Type B pancreatic cell (in vitro differentiated cells): Measurements from ENCODE around the gene HAUS1. TPM values are rescaled to one million over a fixed set of nuclear protein-coding genes. Genes with fewer than 3 reads are reported as not detected.
"Not testable (repeated sequence)": the region's sequence is repeated elsewhere in the genome, so short reads cannot be mapped to it uniquely, and the experiment has no call there.

ENCODE experiments used
- DNase-seq: peaks from one replicate; pipeline ENCODE4 v3.0.0; 2021; ENCODE audit warnings: mixed read lengths; ENCODE audit not compliant: unreplicated experiment; ENCODE audit errors: extremely low spot score
- H3K27ac Mint-ChIP-seq: 2 replicates; pipeline ENCODE4 v1.8.0; 2021; ENCODE audit warnings: mild to moderate bottlenecking, mixed read lengths
- H3K27me3 Mint-ChIP-seq: 2 replicates; pipeline ENCODE4 v1.8.0; 2021; ENCODE audit warnings: mixed read lengths
- H3K36me3 Mint-ChIP-seq: 2 replicates; pipeline ENCODE4 v1.8.0; 2021; ENCODE audit warnings: mixed read lengths
- H3K4me1 Mint-ChIP-seq: one replicate; pipeline ENCODE4 v1.8.0; 2021; ENCODE audit warnings: mixed read lengths; ENCODE audit not compliant: unreplicated experiment
- H3K4me3 Mint-ChIP-seq: 2 replicates; pipeline ENCODE4 v1.8.0; 2021; ENCODE audit warnings: mild to moderate bottlenecking, mixed read lengths
- H3K9me3 Mint-ChIP-seq: 2 replicates; pipeline ENCODE4 v1.8.0; 2021; ENCODE audit warnings: mixed read lengths
- total RNA-seq: library from RNA; stranded (reverse); gene quantifications from 2 replicates; pipeline ENCODE4 v1.2.1, GENCODE V29; 2021; ENCODE audit warnings: low replicate concordance
- TF ChIP-seq, protein P1 (sequence below): fragments of 200-600 bp; sonication (generic); conservative IDR thresholded peaks from 2 replicates; pipeline ENCODE4 v1.5.0; 2021; ENCODE audit warnings: antibody characterized with exemption, mild to moderate bottlenecking

Gene HAUS1
- total RNA-seq, 1 donor from 2014 or later = 55.1 TPM

DNA sequence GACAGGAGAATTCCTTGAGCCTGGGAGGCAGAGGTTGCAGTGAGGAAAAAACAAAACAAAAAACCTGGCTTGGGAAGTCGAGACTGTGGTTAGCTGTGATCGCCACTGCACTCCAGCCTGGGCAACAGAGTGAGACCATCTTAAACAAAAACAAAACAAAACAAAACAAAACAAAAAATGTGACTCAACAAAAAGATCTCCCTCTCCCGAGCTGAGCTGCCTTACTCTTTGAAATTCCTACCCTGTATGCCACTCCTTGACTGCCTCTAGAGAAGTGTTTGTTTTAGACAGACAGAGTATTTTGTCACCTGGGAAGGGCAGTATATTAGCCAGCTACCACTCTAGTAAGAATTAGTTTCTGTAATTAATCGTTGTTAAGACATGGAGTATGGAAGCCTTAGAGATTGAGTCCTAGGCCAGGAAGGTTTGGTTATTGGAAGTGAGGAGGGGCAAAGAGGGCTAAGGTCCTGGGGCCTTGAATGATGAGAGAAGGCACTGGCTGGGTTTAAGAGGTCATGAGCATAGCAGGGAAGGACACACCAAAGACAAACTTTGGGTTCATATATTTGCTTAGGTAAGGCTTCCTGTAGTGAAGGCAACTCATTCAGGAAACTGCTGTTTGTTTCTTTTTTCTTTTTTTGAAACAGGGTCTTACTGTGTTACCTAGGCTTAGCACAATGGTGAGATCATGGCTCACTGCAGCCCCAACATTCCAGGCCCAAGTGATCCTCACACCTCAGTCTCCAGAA lies 56.0 kb downstream of the HAUS1 start:
- H3K4me3 Mint-ChIP-seq = no peak overlapping the region
- H3K4me1 Mint-ChIP-seq = peaks cover 3% of the 10 kb centered on the region
- DNase-seq = no peak
- H3K27me3 Mint-ChIP-seq = no peaks in the 10 kb centered on the region
- peak overlapping the region; percentile 90 for H3K27ac Mint-ChIP-seq
- H3K36me3 Mint-ChIP-seq = peaks cover 4% of the 10 kb centered on the region
- TF ChIP-seq, protein P1, sequence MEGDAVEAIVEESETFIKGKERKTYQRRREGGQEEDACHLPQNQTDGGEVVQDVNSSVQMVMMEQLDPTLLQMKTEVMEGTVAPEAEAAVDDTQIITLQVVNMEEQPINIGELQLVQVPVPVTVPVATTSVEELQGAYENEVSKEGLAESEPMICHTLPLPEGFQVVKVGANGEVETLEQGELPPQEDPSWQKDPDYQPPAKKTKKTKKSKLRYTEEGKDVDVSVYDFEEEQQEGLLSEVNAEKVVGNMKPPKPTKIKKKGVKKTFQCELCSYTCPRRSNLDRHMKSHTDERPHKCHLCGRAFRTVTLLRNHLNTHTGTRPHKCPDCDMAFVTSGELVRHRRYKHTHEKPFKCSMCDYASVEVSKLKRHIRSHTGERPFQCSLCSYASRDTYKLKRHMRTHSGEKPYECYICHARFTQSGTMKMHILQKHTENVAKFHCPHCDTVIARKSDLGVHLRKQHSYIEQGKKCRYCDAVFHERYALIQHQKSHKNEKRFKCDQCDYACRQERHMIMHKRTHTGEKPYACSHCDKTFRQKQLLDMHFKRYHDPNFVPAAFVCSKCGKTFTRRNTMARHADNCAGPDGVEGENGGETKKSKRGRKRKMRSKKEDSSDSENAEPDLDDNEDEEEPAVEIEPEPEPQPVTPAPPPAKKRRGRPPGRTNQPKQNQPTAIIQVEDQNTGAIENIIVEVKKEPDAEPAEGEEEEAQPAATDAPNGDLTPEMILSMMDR = no peak
- H3K9me3 Mint-ChIP-seq = peaks cover 10% of the 10 kb centered on the region

DNA sequence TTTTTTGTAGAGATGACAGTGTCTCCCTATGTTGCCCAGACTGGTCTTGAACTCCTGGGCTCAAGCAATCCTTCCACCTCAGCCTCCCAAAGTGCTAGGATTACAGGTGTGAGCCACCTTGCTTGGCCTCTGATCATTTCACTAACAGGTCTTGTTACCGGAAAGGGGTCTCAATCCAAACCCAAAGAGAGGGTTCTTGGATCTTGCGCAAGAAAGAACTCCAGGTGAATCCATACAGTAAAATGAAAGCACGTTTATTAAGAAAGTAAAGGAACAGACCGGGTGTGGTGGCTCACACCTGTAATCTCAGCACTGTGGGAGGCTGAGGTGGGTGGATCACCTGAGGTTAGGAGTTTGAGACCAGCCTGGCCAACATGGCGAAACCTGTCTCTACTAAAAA lies 56.7 kb downstream of the HAUS1 start:
- H3K27ac Mint-ChIP-seq, H3K36me3 Mint-ChIP-seq, DNase-seq, H3K4me3 Mint-ChIP-seq, H3K4me1 Mint-ChIP-seq, H3K27me3 Mint-ChIP-seq, H3K9me3 Mint-ChIP-seq: not testable (repeated sequence)

DNA sequence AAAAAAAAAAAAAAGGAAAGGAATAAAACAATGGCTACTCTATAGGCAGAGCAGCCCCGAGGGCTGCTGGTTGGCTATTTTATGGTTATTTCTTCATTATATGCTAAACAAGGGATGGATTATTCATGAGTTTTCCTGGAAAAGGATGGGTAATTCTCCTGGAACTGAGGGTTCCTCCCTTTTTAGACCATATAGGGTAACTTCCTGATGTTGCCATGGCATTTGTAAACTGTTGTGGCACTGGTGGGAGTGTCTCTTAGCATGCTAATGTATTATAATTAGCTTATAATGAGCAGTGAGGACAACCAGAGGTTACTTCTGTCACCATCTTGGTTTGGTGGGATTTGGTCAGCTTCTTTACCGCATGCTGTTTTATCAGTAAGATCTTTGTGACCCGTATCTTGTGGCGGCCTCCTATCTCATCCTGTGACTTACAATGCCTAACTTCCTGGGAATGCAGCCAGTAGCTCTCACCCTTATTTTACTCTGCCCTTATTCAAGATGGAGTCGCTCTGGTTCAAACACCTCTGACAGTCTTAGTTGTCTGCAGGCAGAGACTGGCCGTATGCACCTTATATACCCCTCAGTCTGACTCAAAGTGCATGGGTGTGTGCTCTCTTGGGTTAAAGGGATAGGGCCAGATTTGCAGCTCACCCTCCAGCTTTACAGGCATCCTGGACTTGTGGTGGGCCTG lies 57.7 kb downstream of the HAUS1 start:
- H3K4me1 Mint-ChIP-seq = peaks cover 3% of the 10 kb centered on the region

DNA sequence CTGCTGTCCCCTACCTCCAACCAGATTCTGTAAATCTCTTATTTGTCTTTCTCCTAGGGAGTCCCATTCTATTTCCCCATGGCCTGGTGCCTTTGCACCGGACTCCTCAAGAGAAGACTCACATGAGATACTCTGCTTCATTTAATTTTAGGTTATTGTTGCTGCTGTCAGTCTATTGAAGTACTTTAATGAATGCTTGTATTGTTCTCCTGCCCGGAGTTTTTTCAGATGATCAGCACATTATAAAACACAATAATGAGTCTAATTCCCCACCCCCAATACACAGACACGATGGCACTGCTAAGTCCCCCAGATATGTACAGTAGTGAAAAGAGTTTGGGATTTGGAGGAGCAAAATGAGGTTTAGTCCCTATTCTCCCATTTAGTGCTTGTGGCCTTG lies 58.9 kb downstream of the HAUS1 start:
- TF ChIP-seq, protein P1 = no peak
- no peak for DNase-seq
- peaks cover 3% of the 10 kb centered on the region for H3K4me1 Mint-ChIP-seq
- no peak overlapping the region for H3K4me3 Mint-ChIP-seq
- peaks cover 4% of the 10 kb centered on the region for H3K9me3 Mint-ChIP-seq
- H3K27me3 Mint-ChIP-seq = no peaks in the 10 kb centered on the region
- H3K27ac Mint-ChIP-seq = no peak overlapping the region
- peaks cover 4% of the 10 kb centered on the region for H3K36me3 Mint-ChIP-seq

More for the DNA sequence above, 57.7 kb downstream of the HAUS1 start:
- H3K36me3 Mint-ChIP-seq = peaks cover 4% of the 10 kb centered on the region
- peaks cover 4% of the 10 kb centered on the region for H3K9me3 Mint-ChIP-seq
- no peak overlapping the region for H3K4me3 Mint-ChIP-seq
- H3K27ac Mint-ChIP-seq = no peak overlapping the region
- TF ChIP-seq, protein P1 = no peak
- no peak for DNase-seq
- H3K27me3 Mint-ChIP-seq = no peaks in the 10 kb centered on the region

DNA sequence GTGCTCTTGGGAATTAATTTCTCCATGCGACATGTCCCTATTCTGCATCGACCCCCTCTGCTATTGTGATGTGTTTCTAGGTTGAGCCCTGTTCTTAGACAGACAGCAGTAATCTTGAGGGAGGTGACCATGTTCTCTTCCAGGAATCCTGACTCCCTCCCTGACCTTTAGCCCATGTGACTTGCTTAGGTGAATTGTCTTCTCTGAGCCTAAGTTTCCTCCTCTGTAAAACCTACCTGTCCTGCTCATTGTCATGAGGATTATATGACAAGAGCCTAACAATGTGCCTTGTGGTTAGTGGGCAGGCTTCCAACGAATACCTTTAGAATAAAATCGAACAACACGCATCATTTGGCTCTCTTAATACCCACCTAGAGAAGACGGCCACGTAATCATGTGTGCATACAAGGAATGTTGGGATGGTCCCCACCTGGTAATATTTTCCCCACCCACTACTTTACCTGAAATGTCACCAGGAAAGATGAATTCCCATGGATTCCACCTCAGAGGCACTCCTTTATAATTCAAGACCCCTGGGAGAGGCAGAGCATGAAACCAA lies 59.8 kb downstream of the HAUS1 start:
- peaks cover 4% of the 10 kb centered on the region for H3K36me3 Mint-ChIP-seq
- H3K27ac Mint-ChIP-seq = no peak overlapping the region

DNA sequence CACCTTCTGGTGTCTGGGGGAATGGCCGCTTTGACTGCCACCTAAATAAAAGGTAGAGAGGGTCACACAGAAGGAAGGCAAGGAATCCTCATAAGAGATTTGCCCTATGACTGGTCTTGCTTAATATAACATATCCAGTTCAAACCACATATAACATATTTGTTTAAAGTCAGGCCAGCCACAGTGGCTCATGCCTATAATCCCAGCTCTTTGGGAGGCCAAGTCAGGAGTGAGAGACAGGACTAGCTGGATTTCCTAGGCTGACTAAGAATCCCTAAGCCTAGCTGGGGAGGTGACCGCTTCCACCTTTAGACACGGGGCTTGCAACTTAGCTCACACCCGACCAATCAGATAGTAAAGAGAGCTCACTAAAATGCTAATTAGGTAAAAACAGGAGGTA lies 60.3 kb downstream of the HAUS1 start:
- not testable (repeated sequence) for DNase-seq, H3K9me3 Mint-ChIP-seq, H3K36me3 Mint-ChIP-seq, H3K4me3 Mint-ChIP-seq, H3K4me1 Mint-ChIP-seq, H3K27me3 Mint-ChIP-seq, H3K27ac Mint-ChIP-seq

More for the DNA sequence above, 59.8 kb downstream of the HAUS1 start:
- DNase-seq = no peak
- Mint-ChIP-seq H3K4me3 (no peak overlapping the region), H3K9me3 (peaks cover 4% of the 10 kb centered on the region), H3K4me1 (peaks cover 3% of the 10 kb centered on the region), H3K27me3 (no peaks in the 10 kb centered on the region)
- TF ChIP-seq, protein P1 = no peak
